Mesendoderm (in vitro differentiated cells): ENCODE measurements around the gene TMC5.

ENCODE experiments used
- DNase-seq: peaks from one replicate; pipeline ENCODE4 v3.0.0; 2013
- H2AK5ac ChIP-seq: 2 replicates; pipeline ENCODE4 v1.6.1; 2013; ENCODE audit warnings: low read length, inconsistent platforms
- H2BK120ac ChIP-seq: 2 replicates; pipeline ENCODE4 v1.6.1; 2013; ENCODE audit warnings: low read depth, mild to moderate bottlenecking, low read length, moderate library complexity, mixed read lengths
- H2BK15ac ChIP-seq: replicated peaks from 2 replicates; pipeline ENCODE4 v1.6.1; 2013; ENCODE audit warnings: low read depth, mild to moderate bottlenecking, moderate library complexity
- H2BK5ac ChIP-seq: 2 replicates; pipeline ENCODE4 v1.6.1; 2013; ENCODE audit warnings: low read length, inconsistent platforms
- H3K18ac ChIP-seq: 2 replicates; pipeline ENCODE4 v1.6.1; 2013; ENCODE audit warnings: mild to moderate bottlenecking, low read length, mixed read lengths
- H3K23ac ChIP-seq: one replicate; pipeline ENCODE4 v1.6.1; 2013; ENCODE audit warnings: low read length
- H3K27ac ChIP-seq: 2 replicates; pipeline ENCODE4 v1.5.1; 2013; ENCODE audit warnings: low read depth, mild to moderate bottlenecking, inconsistent platforms, low read length, moderate library complexity
- H3K27me3 ChIP-seq: 2 replicates; pipeline ENCODE4 v1.6.1; 2013; ENCODE audit warnings: low read length, control low read depth, mild to moderate bottlenecking, inconsistent platforms; ENCODE audit not compliant: insufficient read depth, poor library complexity
- H3K36me3 ChIP-seq: 2 replicates; pipeline ENCODE4 v1.6.1; 2013; ENCODE audit warnings: low read length, inconsistent platforms; ENCODE audit not compliant: control insufficient read depth, insufficient read depth
- H3K4ac ChIP-seq: one replicate; pipeline ENCODE4 v1.6.1; 2013; ENCODE audit warnings: low read depth, mild to moderate bottlenecking, low read length, moderate library complexity
- H3K4me1 ChIP-seq: 2 replicates; pipeline ENCODE4 v1.6.1; 2013; ENCODE audit warnings: low read depth, low read length, inconsistent platforms; ENCODE audit not compliant: control insufficient read depth
- H3K4me2 ChIP-seq: 2 replicates; pipeline ENCODE4 v1.6.1; 2013; ENCODE audit warnings: low read length
- H3K4me3 ChIP-seq: 2 replicates; pipeline ENCODE4 v1.5.1; 2013; ENCODE audit warnings: mild to moderate bottlenecking, low read length
- H3K56ac ChIP-seq: one replicate; pipeline ENCODE4 v1.6.1; 2013; ENCODE audit warnings: low read length
- H3K79me1 ChIP-seq: 2 replicates; pipeline ENCODE4 v1.6.1; 2013; ENCODE audit warnings: low read length, inconsistent platforms
- H3K79me2 ChIP-seq: 2 replicates; pipeline ENCODE4 v1.6.1; 2013; ENCODE audit warnings: mild to moderate bottlenecking, low read length; ENCODE audit not compliant: control insufficient read depth, insufficient read depth
- H3K9ac ChIP-seq: 2 replicates; pipeline ENCODE4 v1.6.1; 2013; ENCODE audit warnings: low read length, inconsistent platforms
- H4K5ac ChIP-seq: one replicate; pipeline ENCODE4 v1.6.1; 2013; ENCODE audit warnings: low read length
- H4K8ac ChIP-seq: one replicate; pipeline ENCODE4 v1.6.1; 2013; ENCODE audit warnings: low read depth, mild to moderate bottlenecking, control low read depth, low read length, moderate library complexity
- WGBS: extraction: QIAGEN DNeasy Blood & Tissue Kit; methylation state at CpG from one replicate; pipeline ENCODE4 v1.1.7; 2013; ENCODE audit warnings: low lambda C conversion rate, missing lambda C conversion rate; ENCODE audit not compliant: insufficient coverage; ENCODE audit errors: extremely low coverage; 5-methylcytosine and 5-hydroxymethylcytosine counted together

TMC5 gene

GRCh38 chr16:19503461-19504075 is 85.9 kb downstream of the TMC5 start:
- H3K9ac ChIP-seq, result no peak overlapping the region
- no peak for DNase-seq
- no peak overlapping the region for H3K56ac ChIP-seq
- no peaks in the 10 kb centered on the region for H3K27me3 ChIP-seq
- H2BK5ac ChIP-seq, result no peak overlapping the region
- no peak overlapping the region for H2AK5ac ChIP-seq
- no peak overlapping the region for H3K4me3 ChIP-seq
- no peak overlapping the region for H3K4ac ChIP-seq
- H3K4me1 ChIP-seq, result no peaks in the 10 kb centered on the region
- no peaks in the 10 kb centered on the region for H3K79me1 ChIP-seq
- no peak overlapping the region for H3K18ac ChIP-seq
- peaks cover 2% of the 10 kb centered on the region for H3K36me3 ChIP-seq
- H3K4me2 ChIP-seq, result no peak overlapping the region
- H3K23ac ChIP-seq, result no peak overlapping the region
- H4K5ac ChIP-seq, result no peak overlapping the region
- WGBS, result no CpG with 5 or more reads among the region's 5 CpGs
- H4K8ac ChIP-seq, result no peak overlapping the region
- no peak overlapping the region for H2BK120ac ChIP-seq
- H2BK15ac ChIP-seq, result no peak overlapping the region
- H3K79me2 ChIP-seq, result no peaks in the 10 kb centered on the region
- no peak overlapping the region for H3K27ac ChIP-seq

- no peak overlapping the region for H3K9ac ChIP-seq
- H3K4me2 ChIP-seq, result no peak overlapping the region
- H2AK5ac ChIP-seq, result no peak overlapping the region
- no CpG with 5 or more reads among the region's 5 CpGs for WGBS
- no peaks in the 10 kb centered on the region for H3K79me1 ChIP-seq
- H4K5ac ChIP-seq, result no peak overlapping the region
- no peak overlapping the region for H3K23ac ChIP-seq
- no peak overlapping the region for H2BK15ac ChIP-seq
- H3K4me3 ChIP-seq, result no peak overlapping the region
- no peak overlapping the region for H2BK120ac ChIP-seq
- H3K27me3 ChIP-seq, result no peaks in the 10 kb centered on the region
- no peak overlapping the region for H3K27ac ChIP-seq
- no peak overlapping the region for H2BK5ac ChIP-seq
- no peak overlapping the region for H3K4ac ChIP-seq
- no peak for DNase-seq
- no peaks in the 10 kb centered on the region for H3K4me1 ChIP-seq
- H4K8ac ChIP-seq, result no peak overlapping the region
- no peak overlapping the region for H3K18ac ChIP-seq
- H3K79me2 ChIP-seq, result no peaks in the 10 kb centered on the region
- H3K56ac ChIP-seq, result no peak overlapping the region
- H3K36me3 ChIP-seq, result peaks cover 2% of the 10 kb centered on the region
These were observed 88.1 kb downstream of the TMC5 start for GRCh38 chr16:19505600-19506303.

GRCh38 chr16:19506965-19507364 is 89.3 kb downstream of the TMC5 start:
- no peaks in the 10 kb centered on the region for H3K4me1 ChIP-seq
- peaks cover 2% of the 10 kb centered on the region for H3K36me3 ChIP-seq
- H3K79me2 ChIP-seq, result no peaks in the 10 kb centered on the region
- no peak overlapping the region for H2BK5ac ChIP-seq
- H3K4me2 ChIP-seq, result no peak overlapping the region
- H2BK15ac ChIP-seq, result no peak overlapping the region
- H2BK120ac ChIP-seq, result no peak overlapping the region
- no peak overlapping the region for H3K27ac ChIP-seq
- H3K9ac ChIP-seq, result no peak overlapping the region
- no peak overlapping the region for H3K4me3 ChIP-seq
- H3K23ac ChIP-seq, result no peak overlapping the region
- no peaks in the 10 kb centered on the region for H3K27me3 ChIP-seq
- H3K56ac ChIP-seq, result no peak overlapping the region
- H2AK5ac ChIP-seq, result no peak overlapping the region
- no CpG with 5 or more reads among the region's 4 CpGs for WGBS
- no peaks in the 10 kb centered on the region for H3K79me1 ChIP-seq
- DNase-seq, result no peak
- no peak overlapping the region for H3K4ac ChIP-seq
- no peak overlapping the region for H4K5ac ChIP-seq
- no peak overlapping the region for H3K18ac ChIP-seq
- no peak overlapping the region for H4K8ac ChIP-seq

GRCh38 chr16:19507867-19508266 is 90.2 kb downstream of the TMC5 start:
- H3K79me2 ChIP-seq, result no peaks in the 10 kb centered on the region
- H2BK120ac ChIP-seq, result no peak overlapping the region
- H3K36me3 ChIP-seq, result peaks cover 2% of the 10 kb centered on the region
- no peak overlapping the region for H3K56ac ChIP-seq
- no peak overlapping the region for H4K8ac ChIP-seq
- no peaks in the 10 kb centered on the region for H3K79me1 ChIP-seq
- no peaks in the 10 kb centered on the region for H3K4me1 ChIP-seq
- no peak overlapping the region for H3K4me3 ChIP-seq
- H3K27ac ChIP-seq, result no peak overlapping the region
- DNase-seq, result no peak
- no peak overlapping the region for H2BK15ac ChIP-seq
- no peaks in the 10 kb centered on the region for H3K27me3 ChIP-seq
- no CpG with 5 or more reads among the region's 2 CpGs for WGBS
- H3K4me2 ChIP-seq, result no peak overlapping the region
- no peak overlapping the region for H3K23ac ChIP-seq
- no peak overlapping the region for H3K4ac ChIP-seq
- no peak overlapping the region for H4K5ac ChIP-seq
- no peak overlapping the region for H3K18ac ChIP-seq
- H2BK5ac ChIP-seq, result no peak overlapping the region
- no peak overlapping the region for H3K9ac ChIP-seq
- no peak overlapping the region for H2AK5ac ChIP-seq

GRCh38 chr16:19512297-19512696 is 94.6 kb downstream of the TMC5 start:
- no peak overlapping the region for H3K18ac ChIP-seq
- H2BK120ac ChIP-seq, result no peak overlapping the region
- no peak overlapping the region for H2BK5ac ChIP-seq
- H4K8ac ChIP-seq, result no peak overlapping the region
- no peak overlapping the region for H3K4ac ChIP-seq
- H3K56ac ChIP-seq, result no peak overlapping the region
- no peak overlapping the region for H2AK5ac ChIP-seq
- no peaks in the 10 kb centered on the region for H3K4me1 ChIP-seq
- H3K9ac ChIP-seq, result no peak overlapping the region
- no peaks in the 10 kb centered on the region for H3K79me2 ChIP-seq
- H3K27me3 ChIP-seq, result no peaks in the 10 kb centered on the region
- H2BK15ac ChIP-seq, result no peak overlapping the region
- H3K36me3 ChIP-seq, result peaks cover 1% of the 10 kb centered on the region
- H3K4me3 ChIP-seq, result no peak overlapping the region
- H3K79me1 ChIP-seq, result no peaks in the 10 kb centered on the region
- DNase-seq, result no peak
- H3K27ac ChIP-seq, result no peak overlapping the region
- H3K23ac ChIP-seq, result no peak overlapping the region
- no peak overlapping the region for H4K5ac ChIP-seq
- H3K4me2 ChIP-seq, result no peak overlapping the region
